GM19328 (cell line): ENCODE data around the gene SAV1.
"Not testable (repeated sequence)": the region's sequence is repeated elsewhere in the genome, so short reads cannot be mapped to it uniquely, and the experiment has no call there.

ENCODE experiments used
- ATAC-seq: cut with Tn5 transposase; IDR thresholded peaks from one replicate; pipeline ENCODE4 v1.9.1; 2021; ENCODE audit warnings: mild to moderate bottlenecking, moderate library complexity; ENCODE audit not compliant: unreplicated experiment

The SAV1 gene

DNA sequence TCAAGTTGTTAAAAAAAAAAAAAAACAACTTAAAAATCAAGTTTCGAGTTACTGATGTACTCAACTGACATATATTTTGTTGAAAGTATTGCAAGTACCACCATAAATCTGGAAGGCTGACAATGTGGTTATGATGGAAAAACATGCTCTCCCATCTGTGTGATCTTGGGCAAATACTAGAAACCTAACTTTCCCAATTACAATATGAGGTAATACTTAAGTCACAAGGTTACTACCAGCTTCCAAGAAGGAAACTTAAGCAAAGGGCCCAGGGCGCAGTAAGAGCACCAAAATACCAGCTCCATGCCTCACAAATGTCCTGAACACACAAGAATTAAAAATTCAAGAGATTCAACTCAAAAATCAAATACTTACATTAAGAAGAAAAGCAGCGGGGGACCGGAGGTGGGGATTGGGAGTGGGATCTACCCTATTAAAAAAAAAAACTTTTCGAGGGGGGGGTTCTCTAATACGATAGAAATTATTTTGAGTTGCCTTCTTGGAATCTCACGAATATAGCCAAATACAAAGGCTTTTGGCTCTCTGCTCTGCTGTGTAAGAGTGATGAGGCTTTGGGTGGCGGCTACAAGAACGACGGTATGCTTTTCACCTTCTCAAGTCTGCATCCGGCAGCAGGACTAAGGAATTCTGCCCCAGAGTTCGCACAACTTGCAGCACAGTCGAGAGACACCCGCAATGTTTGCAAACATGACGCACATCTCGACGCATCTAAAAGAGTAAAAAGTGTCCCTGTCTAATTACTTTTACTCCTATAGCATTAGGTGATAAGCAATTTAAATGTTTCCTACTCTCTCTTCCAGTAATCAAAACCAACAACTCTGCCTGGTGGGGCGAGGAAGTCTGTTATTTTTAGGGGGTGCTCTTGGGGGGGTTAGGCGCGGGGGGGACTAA, 1.1 kb downstream of the SAV1 start:
- no peak for ATAC-seq

DNA sequence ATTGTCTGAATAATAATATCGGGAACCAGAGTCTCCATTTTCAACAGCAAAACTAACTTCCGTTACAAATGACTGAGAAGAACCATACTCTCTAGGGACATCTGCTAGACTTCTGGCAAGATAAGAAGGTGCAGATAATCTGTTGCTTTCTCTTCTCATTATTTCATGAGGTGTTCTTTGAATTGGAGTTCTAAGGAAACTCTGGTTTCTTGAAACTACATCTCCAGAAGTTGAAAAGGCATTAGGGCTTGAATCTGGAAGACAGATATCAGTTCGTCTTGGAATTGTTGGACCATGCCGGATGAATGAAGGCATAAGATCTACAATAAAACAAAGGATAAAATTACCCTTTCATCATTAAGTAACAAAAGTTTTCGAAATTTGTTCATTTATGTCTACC, 2.8 kb downstream of the SAV1 start:
- ATAC-seq, result not testable (repeated sequence)

DNA sequence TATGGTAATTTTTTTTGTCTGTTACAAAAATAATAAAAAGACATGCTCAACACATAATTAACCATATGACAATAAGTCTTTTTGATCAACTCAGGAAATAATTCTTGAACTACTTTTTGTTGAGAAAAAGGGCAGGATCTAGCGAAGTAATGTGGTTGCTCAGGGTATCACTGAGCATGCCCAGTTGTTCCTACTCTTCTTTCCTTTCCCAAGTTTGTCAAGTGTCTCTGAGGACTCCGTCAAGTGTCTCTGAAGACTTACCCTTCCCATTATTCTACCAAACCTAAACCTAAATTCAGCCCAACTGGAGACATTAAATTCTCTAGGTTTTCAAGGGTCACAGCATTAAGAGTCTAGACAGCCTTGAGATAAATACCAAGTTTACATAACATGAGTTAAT, 3.5 kb downstream of the SAV1 start:
- not testable (repeated sequence) for ATAC-seq

DNA sequence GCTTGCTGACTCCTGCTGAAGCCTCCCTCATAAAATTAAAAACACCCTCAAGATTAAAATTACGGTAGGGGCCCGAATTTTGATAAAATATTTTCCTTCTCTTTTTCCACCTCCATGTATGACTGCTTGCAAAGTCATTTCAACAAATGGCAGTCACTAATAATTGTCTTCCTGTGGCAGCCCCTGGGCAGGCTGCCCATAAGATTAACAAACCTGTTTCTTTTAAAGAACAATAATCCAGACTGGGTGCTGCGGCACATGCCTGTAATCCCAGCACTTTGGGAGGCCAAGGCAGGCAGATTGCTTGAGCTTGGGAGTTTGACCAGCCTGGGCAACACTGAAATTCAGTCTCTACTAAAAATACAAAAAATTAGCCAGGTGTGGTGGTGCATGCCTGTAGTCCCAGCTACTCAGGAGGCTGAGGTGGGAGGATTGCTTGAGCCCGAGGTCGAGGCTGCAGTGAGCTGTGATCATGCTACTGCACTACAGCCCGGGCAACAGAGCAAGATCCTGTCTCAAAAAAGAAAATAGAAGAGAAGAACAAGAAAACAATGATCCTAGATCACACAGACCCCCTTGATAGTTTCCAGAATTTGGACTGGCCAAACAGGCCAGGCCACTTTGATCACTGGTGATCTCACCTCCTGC, 8.7 kb downstream of the SAV1 start:
- no peak for ATAC-seq

DNA sequence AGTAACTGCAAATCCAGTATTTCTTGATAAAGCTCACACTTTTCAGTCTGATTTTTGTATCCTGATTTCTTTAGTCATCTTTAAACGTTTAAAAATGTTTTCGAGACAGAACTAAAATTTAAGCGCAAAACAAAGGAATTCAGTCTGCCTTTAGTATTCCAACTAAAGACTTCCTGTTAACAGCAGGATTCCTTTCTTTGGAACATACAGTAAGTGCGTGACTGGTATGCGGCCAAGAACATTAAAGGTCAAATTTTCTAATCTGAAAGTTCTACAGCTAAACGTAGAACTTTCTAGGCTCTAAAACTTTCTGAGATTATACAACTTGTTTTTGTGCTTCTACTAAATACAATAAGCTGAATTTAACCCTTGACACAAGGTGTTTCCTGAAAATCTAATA, 9.9 kb downstream of the SAV1 start:
- no peak for ATAC-seq

DNA sequence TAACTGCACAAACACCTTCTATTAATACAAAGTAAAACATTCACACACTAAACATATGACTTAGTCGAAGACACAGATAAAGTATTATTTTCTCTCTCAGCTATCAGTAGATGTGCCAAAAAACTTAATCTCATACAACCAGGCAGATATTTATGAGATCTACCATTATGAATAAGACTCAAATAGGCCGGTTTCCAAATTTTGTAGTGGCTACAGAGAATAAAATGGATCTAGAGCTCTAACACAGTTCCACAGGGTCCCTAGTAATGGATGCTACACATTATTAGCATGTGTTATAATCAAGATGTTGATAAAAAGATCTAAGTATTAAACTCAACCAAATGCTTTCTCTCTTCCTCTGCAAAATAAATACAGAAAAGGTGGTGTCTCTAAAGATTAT, 10.4 kb downstream of the SAV1 start:
- ATAC-seq, result no peak

DNA sequence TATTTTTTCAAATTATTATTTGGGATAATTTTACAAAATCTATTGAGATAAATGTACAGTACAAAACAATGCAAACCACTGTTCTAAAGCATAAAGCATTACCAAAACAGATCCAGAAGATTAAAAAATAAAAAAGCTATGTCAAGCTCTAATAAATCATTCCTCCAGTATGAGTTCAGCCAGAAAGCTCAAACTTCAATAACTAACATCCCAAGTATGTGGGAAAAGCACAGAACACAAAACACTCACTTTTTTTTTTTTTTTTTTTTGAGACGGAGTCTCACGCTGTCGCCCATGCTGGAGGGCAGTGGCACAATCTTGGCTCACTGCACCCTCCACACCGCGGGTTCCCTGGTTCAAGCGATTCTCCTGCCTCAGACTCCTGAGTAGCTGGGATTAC, 11.3 kb downstream of the SAV1 start:
- ATAC-seq, result no peak

DNA sequence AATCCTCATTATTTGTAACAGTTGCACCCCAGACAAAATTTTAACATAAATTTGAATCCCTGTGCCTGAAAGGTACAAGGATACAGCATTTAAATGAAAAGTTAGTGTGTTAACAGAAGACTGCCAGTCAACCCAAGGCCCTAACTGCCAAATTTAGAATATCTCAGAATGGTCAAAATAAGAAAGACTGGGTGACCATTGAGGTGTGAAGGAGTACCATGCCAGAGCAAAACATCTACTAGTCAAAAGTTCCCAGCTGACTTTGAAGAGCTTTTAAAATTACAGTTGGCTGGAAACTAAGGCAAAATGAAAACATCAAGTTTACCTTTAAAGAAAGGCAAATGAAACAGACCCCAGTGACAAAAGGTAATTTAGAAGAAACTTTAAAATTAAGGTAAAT, 18.4 kb downstream of the SAV1 start:
- ATAC-seq, result no peak

DNA sequence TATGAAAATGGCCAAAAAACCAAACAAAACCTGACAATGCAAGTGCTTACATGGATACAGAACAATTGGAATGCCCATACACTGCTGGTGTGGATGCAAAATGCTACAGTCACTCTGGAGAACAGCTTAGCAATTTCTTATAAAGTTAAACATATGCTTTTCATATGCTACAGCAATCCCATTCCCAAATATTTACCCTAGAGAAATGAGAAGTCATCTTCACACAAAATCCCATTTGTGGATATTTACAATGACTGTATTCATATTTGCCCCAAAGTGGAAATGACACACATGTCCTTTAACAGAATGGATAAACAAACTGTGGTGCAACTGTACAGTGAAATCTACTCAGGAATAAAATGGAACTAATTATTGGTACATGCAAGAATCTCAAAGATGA, 20.4 kb downstream of the SAV1 start:
- no peak for ATAC-seq

DNA sequence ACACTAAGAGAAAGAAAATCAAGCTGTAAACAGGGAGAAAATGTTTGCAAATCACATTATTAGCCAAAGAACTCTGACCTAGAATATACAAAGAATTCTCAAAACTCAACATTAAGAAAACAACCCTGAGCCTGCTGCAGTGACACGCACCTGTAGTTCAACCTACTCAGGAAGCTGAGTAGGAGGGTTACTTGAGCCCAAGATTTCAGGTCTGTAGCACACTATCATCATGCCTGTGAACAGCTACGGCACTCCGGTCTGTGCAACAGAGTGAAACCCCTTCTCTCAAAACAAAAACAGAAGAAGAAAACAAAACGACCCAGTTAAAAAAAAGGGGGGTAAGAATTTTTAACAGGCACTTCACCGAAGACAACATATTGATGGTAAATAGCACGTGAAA, 20.8 kb downstream of the SAV1 start:
- peak; percentile 85 for ATAC-seq

DNA sequence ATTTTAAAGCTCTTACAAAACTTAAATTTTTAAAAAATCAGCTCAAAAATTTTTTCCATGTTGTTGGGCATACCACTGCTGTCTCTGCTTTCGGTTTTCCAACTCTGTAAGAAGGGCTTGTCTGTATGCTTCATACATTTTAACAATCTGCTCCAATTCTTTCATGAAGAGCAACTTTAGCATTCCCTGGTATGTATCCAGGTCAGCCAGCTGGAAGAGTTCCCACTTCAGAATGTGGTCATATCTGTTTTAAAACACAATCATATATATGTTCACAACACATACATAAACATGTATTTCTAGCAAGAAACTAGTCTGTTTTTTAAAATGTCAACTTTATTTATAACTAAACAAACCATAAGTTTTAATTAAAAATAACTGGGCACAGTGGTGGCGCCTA, 33.0 kb downstream of the SAV1 start:
- no peak for ATAC-seq

DNA sequence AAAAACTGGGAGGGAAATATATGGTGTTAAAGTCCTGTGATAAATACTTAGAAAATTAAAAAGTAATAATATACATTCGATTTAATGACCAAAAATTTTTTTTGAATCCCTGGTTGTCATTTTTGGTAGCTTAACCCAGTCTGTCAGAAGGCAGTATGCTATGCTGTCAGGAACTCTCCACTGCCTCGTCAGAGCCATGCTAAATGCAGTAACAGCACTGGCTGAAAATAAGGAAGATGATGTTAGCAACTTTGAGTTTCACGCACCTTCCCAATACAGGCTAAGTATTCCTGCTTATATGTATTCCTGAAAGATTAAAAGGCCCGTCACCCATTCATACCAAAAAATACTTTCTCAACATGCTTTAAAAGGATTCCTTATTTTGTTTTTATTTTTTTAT, 34.2 kb downstream of the SAV1 start:
- ATAC-seq, result no peak

DNA sequence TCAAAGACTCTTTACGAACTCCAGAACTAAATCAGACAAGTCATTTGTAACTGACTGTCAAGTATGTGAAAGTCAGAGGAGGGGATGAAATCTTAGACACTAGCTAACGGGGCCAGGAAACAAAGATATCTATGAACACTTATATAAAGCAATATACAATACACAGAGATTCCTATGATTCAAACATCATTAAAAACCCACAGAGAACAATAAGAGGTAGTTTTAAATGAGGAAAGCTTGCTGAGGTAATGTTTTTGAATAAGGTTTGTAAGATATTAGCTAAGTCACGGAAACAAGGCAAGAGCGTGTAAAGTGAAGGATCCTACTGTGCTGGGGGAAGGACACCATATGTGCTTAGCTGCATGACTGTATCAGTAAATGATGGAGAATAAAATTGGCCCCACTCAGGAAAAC, 36.7 kb downstream of the SAV1 start:
- no peak for ATAC-seq

DNA sequence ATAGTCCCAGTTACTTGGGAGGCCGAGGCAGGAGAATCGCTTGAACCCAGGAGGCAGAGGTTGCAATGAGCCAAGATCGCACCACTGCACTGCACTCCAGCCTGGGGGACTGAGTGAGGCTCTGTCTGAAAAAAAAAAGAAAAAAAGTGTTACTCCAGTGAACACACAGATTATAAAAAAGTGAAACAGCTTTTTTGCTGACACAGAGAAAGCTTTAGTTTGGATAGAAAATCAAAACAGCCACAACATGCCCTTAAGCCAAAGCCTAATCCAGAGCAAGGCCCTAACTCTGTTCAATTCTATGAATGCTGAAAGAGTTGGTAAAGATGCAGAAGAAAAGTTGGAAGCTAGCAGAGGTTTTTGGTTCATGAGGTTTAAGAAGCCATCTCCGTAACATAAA, 43.2 kb downstream of the SAV1 start:
- ATAC-seq, result not testable (repeated sequence)

DNA sequence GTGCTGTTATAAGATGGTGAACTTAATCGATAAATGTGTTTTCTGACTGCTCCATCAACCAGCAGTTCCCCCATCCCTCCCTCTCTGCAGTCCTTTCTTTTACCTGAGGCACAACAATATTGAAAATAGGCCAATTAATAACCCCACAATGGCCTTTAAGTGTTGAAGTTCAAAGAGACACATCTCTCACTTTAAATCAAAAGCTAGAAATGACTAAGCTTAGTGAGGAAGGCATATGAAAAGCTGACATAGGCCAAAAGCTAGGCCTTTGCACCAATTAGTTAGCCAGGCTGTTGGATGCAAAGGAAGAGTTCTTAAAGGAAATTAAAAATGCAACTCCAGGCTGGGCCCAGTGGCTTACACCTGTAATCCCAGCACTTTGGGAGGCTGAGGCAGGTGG, 43.7 kb downstream of the SAV1 start:
- no peak for ATAC-seq

DNA sequence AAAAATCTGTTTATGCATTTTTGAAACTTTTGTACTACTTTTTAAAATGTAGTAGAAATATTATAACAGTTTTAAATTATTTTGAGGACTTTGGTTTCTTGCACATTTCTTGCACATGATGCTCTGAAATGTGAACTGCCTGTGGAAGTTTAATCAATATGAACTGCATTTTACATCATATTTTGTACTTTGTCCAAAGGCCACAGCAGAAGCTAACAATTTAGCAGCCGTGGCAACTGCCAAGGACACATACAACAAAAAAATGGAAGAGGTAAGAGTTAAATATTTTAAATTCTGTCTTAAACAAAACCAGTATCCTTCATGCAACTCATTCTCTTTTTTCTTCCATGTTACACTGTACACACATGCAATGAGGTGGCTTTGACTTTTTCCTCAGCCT, 45.1 kb downstream of the SAV1 start:
- ATAC-seq, result no peak

DNA sequence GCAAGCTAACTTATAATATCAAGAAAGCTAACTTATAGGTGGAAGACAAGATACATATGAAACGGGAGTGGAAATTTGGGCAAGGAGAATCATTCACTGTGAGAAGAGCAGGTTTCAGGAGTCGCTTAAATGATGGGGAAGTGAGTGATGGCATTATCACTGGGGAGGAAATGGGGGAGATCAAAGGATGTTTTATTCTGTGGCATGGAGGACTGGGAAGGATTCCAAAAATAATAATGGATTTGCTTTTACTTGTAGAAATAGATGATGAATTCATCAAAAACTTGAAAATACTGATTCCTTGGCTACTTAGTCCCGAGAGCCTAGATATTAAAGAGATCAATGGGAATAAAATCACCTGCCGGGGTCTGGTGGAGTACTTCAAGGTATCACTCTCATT, 47.8 kb downstream of the SAV1 start:
- ATAC-seq, result no peak

DNA sequence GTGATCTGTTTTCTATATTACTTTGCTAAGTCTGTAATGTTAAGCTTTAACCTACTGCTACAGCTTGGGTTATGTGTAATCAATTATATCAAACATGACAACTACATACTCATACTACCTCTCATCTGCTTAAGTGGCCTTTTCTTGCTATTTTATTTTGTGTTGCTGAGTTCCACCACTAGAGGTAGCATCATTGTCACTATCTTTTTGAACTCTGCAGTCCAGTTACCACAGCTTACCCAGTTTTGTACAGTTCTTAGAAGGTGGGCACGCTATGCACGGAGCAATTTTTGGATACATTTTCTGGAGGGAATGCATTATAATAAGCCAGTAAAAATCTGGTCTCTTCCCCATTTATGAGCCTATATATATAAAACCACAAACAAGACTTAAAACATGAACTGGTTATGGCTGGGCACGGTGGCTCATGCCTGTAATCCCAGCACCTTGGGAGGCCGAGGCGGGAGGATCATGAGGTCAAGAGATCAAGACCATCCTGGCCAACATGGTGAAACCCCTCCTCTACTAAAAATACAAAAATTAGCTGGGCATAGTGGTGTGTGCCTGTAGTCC, 48.5 kb downstream of the SAV1 start:
- no peak for ATAC-seq

DNA sequence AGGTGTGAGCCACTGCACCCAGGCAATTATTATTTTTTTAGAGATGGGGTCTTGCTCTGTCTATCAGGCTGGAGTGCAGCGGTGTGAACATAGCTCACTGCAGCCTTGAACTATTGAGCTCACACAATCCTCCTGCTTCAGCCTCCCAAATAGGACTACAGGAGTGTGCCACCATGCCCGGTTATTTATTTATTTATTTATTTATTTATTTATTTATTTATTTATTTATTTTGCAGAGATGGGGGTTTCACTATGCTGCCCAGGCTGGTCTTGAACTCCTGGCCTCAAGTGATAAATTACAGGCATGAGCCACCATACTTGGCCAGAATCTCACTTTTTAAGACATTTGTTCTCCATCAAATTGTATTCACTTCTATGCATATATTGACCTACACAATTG, 51.8 kb downstream of the SAV1 start:
- ATAC-seq, result no peak

DNA sequence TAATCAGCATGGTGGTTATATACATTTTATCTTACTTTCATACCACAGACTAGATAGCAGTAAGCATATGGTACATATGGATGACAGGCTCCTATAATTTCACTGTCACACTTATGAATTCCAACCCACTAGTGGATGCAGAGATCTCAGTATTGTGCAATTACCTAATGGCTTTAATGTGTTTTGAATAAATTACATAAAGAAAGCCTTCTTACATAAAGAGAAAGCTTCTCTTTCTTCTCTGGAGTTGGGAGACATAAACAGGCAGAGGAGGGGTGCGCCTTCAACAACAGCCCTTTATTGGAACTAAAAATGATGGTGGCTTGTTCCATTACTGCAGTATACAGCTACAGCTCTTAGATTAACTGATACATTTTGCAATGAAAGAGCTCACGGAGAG, 52.6 kb downstream of the SAV1 start:
- no peak for ATAC-seq

DNA sequence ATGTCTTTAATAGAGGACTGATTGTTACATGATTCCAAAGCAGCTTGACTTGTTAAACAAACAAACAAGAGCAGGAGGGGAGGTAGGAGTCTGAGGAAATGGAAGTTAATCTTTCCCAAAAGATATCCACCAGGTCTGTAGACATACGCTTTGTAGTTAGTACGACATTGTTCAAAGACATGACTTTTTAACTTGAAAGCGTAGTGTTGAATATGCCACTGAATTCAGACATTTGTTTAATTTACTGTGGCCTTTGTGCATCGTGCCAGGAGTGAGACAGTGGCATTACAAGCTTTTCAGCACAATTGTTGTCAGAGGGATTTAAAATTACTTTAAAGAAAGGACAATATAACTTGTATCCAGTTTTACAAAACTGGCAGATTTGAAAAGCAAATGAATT, 53.0 kb downstream of the SAV1 start:
- no peak for ATAC-seq

DNA sequence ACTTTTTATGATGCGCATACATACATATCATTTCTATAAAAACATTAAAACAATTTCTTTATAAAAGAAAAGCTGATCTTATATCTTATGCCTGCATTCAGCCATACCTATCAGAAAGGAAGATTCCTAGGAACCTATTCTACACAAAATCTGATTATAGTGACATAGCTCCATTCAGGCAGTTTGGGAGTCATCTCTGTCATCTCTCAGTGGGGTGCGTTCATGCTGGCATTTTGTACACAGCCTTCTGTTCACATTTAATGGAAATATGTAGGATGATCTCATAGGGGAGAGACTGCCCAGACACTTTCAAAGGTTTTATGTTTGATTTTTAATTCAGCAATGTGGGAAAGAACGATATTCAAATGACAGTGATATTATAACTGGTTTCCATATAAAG, 55.3 kb downstream of the SAV1 start:
- ATAC-seq, result no peak
